Keratinocyte (primary cell): ENCODE measurements around the gene ASIC5. TPM values are rescaled to one million over a fixed set of nuclear protein-coding genes. Genes with fewer than 3 reads are reported as not detected.

Source experiments
- DNase-seq: peaks from one replicate; pipeline ENCODE4 v3.0.0-alpha.2; 2011; ENCODE audit warnings: low read depth, missing footprints, low spot score
- FAIRE-seq: peaks from 2 replicates; lab custom pipeline; 2011; peaks lifted over from hg19 to GRCh38; lab: Jason Lieb, UNC
- H2AFZ ChIP-seq: 2 replicates; pipeline ENCODE4 v1.6.0; 2012; ENCODE audit warnings: low read length, control low read depth, inconsistent platforms; ENCODE audit not compliant: control insufficient read depth
- H3K27ac ChIP-seq: 2 replicates; pipeline ENCODE4 v1.5.1; 2011; ENCODE audit warnings: low read length; ENCODE audit not compliant: control insufficient read depth, insufficient read depth
- H3K27me3 ChIP-seq: 3 replicates; pipeline ENCODE4 v1.6.0; 2011; ENCODE audit warnings: low read length; ENCODE audit not compliant: control insufficient read depth, insufficient read depth; ENCODE audit errors: extremely low read depth
- H3K36me3 ChIP-seq, 2 experiments: 2 replicates in 1 of 2; 3 replicates in 1 of 2; pipeline ENCODE4 v1.5.1; 2011; ENCODE audit warnings: low read length in 2 of 2, mild to moderate bottlenecking in 1 of 2; ENCODE audit not compliant: control insufficient read depth in 2 of 2, insufficient read depth in 2 of 2; ENCODE audit errors: extremely low read depth in 1 of 2
- H3K4me1 ChIP-seq: 3 replicates; pipeline ENCODE4 v1.5.1; 2011; ENCODE audit warnings: low read length; ENCODE audit not compliant: control insufficient read depth, insufficient read depth; ENCODE audit errors: extremely low read depth
- H3K4me2 ChIP-seq: 3 replicates; pipeline ENCODE4 v1.6.0; 2011; ENCODE audit warnings: low read depth, low read length; ENCODE audit not compliant: control insufficient read depth, insufficient read depth; ENCODE audit errors: extremely low read depth
- H3K4me3 ChIP-seq, 3 experiments: fragments of 200-600 bp in 1 of 3; sonication (generic) in 1 of 3; 2 replicates in 2 of 3; 3 replicates in 1 of 3; pipeline ENCODE4 v1.5.1; 2011 to 2016; ENCODE audit warnings: low read length in 3 of 3, mild to moderate bottlenecking in 3 of 3, control low read depth in 2 of 3, inconsistent platforms in 1 of 3, low read depth in 1 of 3, mixed read lengths in 1 of 3, mixed run types in 1 of 3, moderate library complexity in 1 of 3; ENCODE audit not compliant: control insufficient read depth in 2 of 3, insufficient read depth in 2 of 3; ENCODE audit errors: extremely low read depth in 1 of 3
- H3K79me2 ChIP-seq: 2 replicates; pipeline ENCODE4 v1.6.0; 2012; ENCODE audit warnings: low read length; ENCODE audit not compliant: control insufficient read depth, insufficient read depth
- H3K9ac ChIP-seq: 3 replicates; pipeline ENCODE4 v1.6.0; 2011; ENCODE audit warnings: low read length; ENCODE audit not compliant: control insufficient read depth, insufficient read depth; ENCODE audit errors: extremely low read depth
- H3K9me1 ChIP-seq: 3 replicates; pipeline ENCODE4 v1.6.0; 2011; ENCODE audit warnings: low read length; ENCODE audit not compliant: control insufficient read depth, insufficient read depth; ENCODE audit errors: extremely low read depth
- H3K9me3 ChIP-seq: 2 replicates; pipeline ENCODE4 v1.5.1; 2012; ENCODE audit warnings: low read depth, low read length; ENCODE audit not compliant: control insufficient read depth
- H4K20me1 ChIP-seq: 3 replicates; pipeline ENCODE4 v1.6.0; 2011; ENCODE audit warnings: low read length; ENCODE audit not compliant: control insufficient read depth, insufficient read depth; ENCODE audit errors: extremely low read depth
- EZH2 ChIP-seq: IDR thresholded peaks from one replicate; pipeline ENCODE4 v1.6.1; 2012; ENCODE audit warnings: inconsistent platforms, mild to moderate bottlenecking, low read length, moderate library complexity
- dilution Hi-C: fragments of 300-500 bp; cut with MboI; formaldehyde crosslinking; loops from one replicate; pipeline ENCODE4 v1.7.0; 2020; ENCODE audit warnings: low sequenced_read_pairs; ENCODE audit not compliant: extremely low pct_ligation_motif_present
- polyA plus RNA-seq, 5 experiments: library from polyadenylated mRNA; depleted of rRNA in 3 of 5; stranded (reverse) in 3 of 5; stranded (forward) in 1 of 5; unstranded in 1 of 5; fragments of >200 nt; gene quantifications; 1 replicate in 1 of 5; 2 replicates in 3 of 5; 3 replicates in 1 of 5; pipeline versions ENCODE4 v1.2.1 to v1.2.3, GENCODE V29; 2011 to 2012; ENCODE audit warnings: missing spikeins in 2 of 5, low read depth in 1 of 5, low replicate concordance in 1 of 5
- TF ChIP-seq, protein P1 (sequence below), 3 experiments: IDR thresholded peaks in 1 of 3; conservative IDR thresholded peaks in 1 of 3; optimal IDR thresholded peaks in 1 of 3; 2 replicates in 2 of 3; 3 replicates in 1 of 3; pipeline versions ENCODE3 to v1.5.1; 2011; ENCODE audit warnings: low read length in 3 of 3, mild to moderate bottlenecking in 3 of 3, moderate library complexity in 2 of 3, control low read depth in 1 of 3, inconsistent platforms in 1 of 3; ENCODE audit not compliant: insufficient read depth in 2 of 3; ENCODE audit errors: extremely low read depth in 1 of 3

Gene ASIC5
- polyA plus RNA-seq, 1 donor (not counting 4 experiments of a cell fraction or from before 2014, with no cell fraction given) = not detected

- H3K9me3 ChIP-seq = no peaks in the 10 kb centered on the region
- DNase-seq (no peak), FAIRE-seq (no peak)
- H3K4me1 ChIP-seq = no peaks in the 10 kb centered on the region
- H4K20me1 ChIP-seq = no peaks in the 10 kb centered on the region
- no peak for TF ChIP-seq EZH2
- TF ChIP-seq, protein P1, sequence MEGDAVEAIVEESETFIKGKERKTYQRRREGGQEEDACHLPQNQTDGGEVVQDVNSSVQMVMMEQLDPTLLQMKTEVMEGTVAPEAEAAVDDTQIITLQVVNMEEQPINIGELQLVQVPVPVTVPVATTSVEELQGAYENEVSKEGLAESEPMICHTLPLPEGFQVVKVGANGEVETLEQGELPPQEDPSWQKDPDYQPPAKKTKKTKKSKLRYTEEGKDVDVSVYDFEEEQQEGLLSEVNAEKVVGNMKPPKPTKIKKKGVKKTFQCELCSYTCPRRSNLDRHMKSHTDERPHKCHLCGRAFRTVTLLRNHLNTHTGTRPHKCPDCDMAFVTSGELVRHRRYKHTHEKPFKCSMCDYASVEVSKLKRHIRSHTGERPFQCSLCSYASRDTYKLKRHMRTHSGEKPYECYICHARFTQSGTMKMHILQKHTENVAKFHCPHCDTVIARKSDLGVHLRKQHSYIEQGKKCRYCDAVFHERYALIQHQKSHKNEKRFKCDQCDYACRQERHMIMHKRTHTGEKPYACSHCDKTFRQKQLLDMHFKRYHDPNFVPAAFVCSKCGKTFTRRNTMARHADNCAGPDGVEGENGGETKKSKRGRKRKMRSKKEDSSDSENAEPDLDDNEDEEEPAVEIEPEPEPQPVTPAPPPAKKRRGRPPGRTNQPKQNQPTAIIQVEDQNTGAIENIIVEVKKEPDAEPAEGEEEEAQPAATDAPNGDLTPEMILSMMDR (optimal IDR thresholded peaks at IDR 0.05 in 1 of 3, IDR thresholded peaks at IDR 0.05 in 1 of 3, conservative IDR thresholded peaks at IDR 0.05 in 1 of 3; ENCODE audit: extremely low read depth in 1 of 3, insufficient read depth in 2 of 3, low read length in 3 of 3) = no peak
- no peak within 1 kb of the TSS for H3K4me3 ChIP-seq
- H3K79me2 ChIP-seq = no peaks in the 10 kb centered on the region
- H3K27me3 ChIP-seq = no peaks in the 10 kb centered on the region
- H3K27ac ChIP-seq = no peak within 1 kb of the TSS
- H3K4me2 ChIP-seq = no peak within 1 kb of the TSS
- H3K36me3 ChIP-seq = no peaks in the 10 kb centered on the region
- H3K9me1 ChIP-seq = no peaks in the 10 kb centered on the region
- H3K9ac ChIP-seq = no peak within 1 kb of the TSS
- dilution Hi-C loops = no loop called here
- no peak within 1 kb of the TSS for H2AFZ ChIP-seq
These were observed 37.4 kb upstream of the ASIC5 start, which contains the start of gene TDO2 for GRCh38 chr4:155903453-155903852. Gene TDO2, plus strand, starts transcription at chr4:155903696. Its CDS starts 63 bp downstream, at chr4:155903759.

DNA sequence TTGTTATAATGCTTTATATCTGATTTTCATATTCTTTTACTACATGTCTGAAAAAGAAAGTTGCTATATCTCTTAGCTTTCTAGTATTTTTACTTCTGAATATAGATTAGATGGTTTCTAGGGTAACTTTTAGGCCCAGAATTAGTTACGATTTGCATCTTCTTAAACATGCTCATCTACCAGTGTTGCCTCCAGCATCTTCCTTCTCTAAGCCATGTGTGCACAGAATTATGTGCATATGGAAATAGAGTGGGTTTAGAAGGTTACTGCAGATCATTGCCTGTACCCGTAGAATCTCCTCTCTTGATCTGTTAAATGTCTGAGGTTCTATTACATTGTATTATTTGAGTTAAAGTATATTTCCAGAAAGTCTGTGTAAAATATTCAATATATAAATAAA lies 34.9 kb upstream of the ASIC5 start:
- TF ChIP-seq, protein P1 (optimal IDR thresholded peaks at IDR 0.05 in 1 of 3, IDR thresholded peaks at IDR 0.05 in 1 of 3, conservative IDR thresholded peaks at IDR 0.05 in 1 of 3; ENCODE audit: extremely low read depth in 1 of 3, insufficient read depth in 2 of 3, low read length in 3 of 3) = no peak
- TF ChIP-seq EZH2 = no peak
- DNase-seq = no peak
- no peak for FAIRE-seq

More for the DNA sequence above, 34.9 kb upstream of the ASIC5 start:
- H4K20me1 ChIP-seq = no peaks in the 10 kb centered on the region
- no peak overlapping the region for H3K4me2 ChIP-seq
- H3K4me1 ChIP-seq = no peaks in the 10 kb centered on the region
- H3K36me3 ChIP-seq = no peaks in the 10 kb centered on the region
- dilution Hi-C loops = no loop called here
- no peaks in the 10 kb centered on the region for H3K9me3 ChIP-seq
- no peaks in the 10 kb centered on the region for H3K79me2 ChIP-seq
- no peak overlapping the region for H3K9ac ChIP-seq
- no peaks in the 10 kb centered on the region for H3K9me1 ChIP-seq
- no peaks in the 10 kb centered on the region for H3K27me3 ChIP-seq
- no peak overlapping the region for H3K4me3 ChIP-seq
- no peak overlapping the region for H2AFZ ChIP-seq
- no peak overlapping the region for H3K27ac ChIP-seq
